Fibroblast of gingiva (primary cell): ENCODE results near the gene SEMA4A.
A peak's percentile ranks its signal among the peaks of the same experiment; 100 is the strongest.
"Not testable (repeated sequence)": the region's sequence is repeated elsewhere in the genome, so short reads cannot be mapped to it uniquely, and the experiment has no call there.

Experiments
- DNase-seq: peaks from one replicate; pipeline ENCODE4 v3.0.0-alpha.2; 2011; ENCODE audit warnings: low read depth

The SEMA4A gene

DNA sequence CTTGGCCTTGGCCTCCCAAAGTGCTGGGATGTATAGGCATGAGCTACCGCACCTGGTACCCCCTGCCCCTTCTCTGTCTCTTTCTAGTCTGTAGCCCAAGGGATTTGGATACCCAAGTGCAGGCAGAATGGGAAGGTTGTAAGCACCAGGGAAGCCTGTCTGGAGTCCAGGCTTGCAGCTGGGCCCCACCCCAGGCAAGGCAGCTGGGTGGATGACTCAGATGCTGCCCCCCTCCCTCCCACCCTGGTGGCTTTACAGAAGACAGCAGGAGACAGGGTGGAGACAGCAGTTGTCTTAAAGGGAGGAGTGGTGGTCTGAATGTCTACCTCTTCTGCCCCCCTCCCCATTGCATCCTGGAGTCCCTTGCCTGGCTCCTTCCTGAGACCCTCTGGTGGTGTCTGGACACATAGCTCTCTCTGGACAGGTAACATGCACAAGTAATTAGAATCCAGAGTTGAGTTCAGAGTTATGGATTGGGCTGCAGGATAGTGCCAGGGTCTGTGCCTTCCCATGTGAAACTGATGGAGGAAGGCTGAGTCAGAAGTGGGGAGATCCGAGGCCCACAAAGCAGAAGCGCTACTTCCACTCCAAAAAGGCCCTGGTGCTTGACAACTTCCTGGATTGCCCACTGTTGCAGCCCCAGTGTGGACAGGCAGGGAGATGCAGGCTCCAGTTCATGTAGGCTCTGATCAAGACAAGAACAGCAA lies 33.7 kb upstream of the SEMA4A start:
- peak; percentile 70 for DNase-seq

DNA sequence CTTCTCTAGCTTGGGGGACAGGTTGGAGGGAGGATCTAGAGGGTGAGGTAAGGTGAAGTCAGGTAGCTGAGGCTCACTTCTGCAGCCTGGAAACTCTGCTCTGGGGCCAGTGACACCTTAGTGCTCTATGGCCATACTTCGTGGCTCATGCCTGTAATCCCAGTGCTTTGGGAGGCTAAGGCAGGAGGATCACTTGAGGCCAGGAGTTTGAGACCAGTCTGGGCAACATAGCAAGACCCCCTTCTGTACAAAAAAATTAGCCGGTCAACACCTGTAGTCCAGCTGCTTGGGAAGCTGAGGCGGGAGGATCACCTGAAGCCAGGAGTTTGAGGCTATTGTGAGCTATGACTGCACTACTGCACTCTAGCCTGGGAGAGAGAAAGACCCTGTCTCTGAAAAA lies 33.1 kb upstream of the SEMA4A start:
- no peak for DNase-seq

DNA sequence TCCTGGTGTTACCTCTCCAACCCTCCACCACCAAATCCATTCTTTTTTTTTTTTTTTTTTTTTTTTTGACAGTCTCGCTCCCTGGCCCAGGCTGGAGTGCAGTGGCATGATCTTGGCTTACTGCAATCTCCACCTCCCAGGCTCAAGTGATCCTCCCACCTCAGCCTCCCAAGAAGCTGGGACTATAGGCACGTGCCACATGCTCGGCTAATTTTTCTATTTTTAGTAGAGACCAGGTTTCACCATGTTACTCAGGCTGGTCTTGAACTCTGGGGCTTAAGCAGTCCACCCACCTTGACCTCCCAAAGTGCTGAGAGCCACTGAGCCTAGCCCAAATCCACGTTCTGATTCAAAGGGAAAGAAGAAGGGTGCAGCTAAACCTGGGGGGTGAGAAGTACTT lies 32.4 kb upstream of the SEMA4A start:
- not testable (repeated sequence) for DNase-seq

DNA sequence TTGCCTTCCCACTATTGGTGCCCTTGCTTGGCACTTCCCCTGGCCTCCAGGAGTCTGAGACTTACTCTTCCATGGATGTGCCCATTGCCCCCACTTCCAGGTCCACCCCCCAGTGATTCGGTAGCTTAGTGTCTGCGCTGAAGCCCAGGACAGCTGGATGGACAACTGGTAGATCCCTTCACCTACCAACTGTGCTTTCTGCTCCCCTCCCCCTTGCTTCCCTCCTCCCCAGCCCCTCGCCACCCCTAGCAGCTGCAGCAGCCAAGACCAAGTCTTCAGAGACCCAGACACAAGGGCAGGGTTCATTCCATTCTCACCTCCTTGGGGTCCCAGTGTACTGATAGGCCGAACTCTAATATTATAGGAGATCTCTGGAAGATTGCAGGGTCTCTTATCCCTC lies 31.9 kb upstream of the SEMA4A start:
- no peak for DNase-seq

DNA sequence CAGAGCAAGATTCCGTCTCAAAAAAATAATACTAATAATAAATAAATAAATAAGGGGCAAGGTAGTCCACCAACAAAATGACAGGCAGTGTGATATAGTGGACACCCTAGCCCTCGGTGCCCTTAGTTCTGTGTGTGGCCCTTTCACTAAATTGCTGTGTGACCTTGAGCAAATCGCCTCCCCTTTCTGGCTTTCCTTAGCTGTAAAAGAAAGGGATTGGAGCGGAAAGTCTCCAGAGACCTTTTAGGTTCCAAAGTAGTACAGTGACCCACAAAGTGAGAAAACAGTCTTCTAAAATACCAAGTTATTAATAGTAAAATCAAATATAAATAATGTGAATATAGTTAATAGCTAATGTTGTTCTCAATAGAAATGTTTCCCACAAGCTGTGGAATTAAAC lies 31.3 kb upstream of the SEMA4A start:
- no peak for DNase-seq

DNA sequence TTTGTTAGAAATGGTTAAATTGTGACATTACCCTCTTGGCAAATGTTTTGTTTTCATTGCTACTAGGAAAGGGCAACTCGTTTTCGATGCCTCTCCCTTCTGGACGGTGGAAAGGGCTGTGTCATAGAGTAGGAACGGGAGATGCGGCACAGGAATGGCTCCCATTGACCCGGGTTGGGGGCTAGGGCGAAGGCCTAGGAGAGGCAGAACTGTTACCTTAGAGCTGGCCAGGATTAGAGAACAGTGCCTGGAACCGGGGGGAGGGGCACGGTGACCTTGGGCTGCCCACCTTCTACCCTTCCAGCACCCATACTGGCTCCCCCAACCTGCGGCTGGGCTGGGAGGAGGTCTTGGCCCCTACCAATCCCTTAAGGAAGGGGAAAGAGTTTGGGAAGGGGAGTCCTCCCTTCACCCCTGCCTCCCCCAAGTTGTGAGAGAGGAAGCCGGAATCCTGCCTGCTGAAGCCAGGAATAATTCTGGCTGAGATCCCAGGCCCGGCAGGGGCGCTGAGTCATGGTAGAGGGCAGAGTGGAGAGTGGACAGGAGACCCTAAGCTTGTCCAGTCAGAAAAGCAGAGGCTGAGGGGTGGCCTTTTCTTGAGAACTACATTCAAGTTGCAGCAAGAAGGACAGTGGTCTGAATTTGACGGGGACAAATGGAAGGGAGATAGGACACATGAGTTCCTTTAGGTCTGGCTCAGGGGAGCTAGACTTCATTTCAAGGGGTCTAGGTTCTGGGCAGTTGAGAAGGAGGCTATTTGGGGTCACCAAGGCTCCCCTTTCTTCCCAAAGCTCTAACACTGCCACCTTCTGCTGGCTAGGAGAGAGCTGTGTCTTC lies 30.6 kb upstream of the SEMA4A start:
- peak; percentile 90 for DNase-seq

DNA sequence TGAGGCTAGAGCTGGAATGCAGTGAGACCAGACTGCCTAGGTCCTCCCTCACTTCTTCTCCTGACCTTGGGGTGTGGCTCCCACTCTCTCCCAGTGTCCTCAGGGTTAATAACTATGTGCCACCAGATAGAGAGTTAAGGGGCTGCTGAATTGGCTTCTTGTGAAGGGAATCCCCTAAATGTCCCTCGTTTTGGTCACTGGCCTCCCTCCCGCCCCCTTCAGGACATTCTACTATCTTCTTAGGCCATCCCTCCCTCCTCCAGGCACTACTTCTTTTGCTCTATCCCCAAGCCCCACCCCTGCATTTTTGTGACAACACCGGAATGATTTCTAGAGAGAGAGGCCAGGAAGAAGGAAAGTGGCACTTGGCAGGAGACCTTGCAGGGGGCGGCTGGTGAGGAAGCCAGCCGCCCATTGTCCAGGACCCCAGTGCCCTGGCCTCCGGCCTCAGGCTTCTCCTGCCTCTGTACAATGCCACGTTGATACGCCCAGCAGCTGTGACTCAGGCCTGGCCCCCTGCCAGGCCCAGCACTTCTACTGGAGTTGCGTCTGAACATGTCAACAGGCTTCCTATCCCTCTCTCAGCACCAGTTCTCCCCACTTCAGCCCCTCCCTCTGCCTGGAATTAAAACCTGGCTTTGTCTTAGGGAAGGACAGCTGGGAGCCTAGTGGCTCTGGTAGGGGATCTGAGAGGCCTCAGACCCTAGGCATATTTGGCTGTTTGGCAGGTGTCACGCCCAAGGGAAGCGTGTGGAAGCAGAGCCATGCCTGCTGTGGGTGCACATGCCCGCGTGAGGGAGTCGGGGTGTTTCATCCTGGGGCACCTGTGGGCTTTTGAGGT lies 29.8 kb upstream of the SEMA4A start:
- DNase-seq = peak; percentile 97

DNA sequence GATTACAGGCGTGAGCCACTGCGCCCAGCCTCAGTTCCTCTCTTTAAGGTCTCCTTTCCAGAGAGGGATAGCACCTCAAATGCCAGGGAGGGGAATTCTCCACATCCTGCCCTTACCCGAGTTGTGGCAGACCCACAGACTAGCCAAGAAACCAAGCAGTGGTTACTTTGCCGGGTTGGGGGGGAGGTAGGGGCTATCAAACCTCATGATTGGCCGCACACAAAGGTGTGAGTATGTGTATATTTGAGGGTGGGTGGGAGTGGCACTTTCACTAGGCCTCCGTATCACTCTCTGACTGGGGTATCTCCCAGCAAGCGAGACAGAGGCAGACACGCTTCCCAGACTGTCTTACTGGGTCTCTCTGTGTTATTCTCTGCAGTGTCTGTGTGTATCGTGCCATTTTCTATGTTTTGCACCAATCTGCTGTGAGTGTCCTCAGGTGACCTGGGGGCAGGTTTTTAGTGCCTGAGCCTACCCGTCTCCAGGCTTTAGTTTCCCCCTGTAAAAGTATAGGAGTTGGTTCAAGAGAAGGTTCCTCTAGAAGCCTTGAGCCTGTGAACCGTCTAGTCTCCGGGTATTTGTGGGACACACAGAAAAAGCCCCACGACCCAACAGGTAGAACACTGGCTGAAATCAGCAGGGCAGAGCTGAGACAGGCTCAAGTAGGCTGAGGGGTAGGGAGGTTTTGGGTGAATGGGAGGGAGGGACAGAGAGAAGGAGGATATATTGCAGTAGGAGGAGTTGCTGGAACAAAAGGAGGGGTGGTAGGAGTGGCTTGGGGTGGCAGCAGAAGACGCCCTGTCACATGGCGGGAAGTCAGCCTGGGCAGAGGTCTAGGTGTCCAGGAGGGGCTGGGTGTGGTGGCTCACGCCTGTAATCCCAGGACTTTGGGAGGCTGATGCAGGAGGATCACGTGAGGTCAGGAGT lies 28.6 kb upstream of the SEMA4A start:
- peak; percentile 83 for DNase-seq

DNA sequence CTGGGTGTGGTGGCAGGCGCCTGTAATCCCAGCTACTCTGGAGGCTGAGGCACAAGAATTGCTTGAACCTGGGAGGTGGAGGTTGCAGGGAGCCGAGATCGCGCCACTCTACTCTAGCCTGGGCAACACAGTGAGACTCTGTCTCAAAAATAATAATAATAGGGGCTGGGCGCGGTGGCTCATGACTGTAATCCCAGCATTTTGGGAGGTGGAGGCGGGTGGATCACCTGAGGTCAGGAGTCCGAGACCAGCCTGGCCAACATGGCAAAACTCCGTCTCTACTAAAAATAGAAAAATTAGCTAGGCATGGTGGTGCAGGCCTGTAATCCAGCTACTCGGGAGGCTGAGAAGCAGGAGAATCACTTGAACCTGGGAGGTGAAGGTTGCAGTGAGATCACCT lies 27.8 kb upstream of the SEMA4A start:
- not testable (repeated sequence) for DNase-seq

DNA sequence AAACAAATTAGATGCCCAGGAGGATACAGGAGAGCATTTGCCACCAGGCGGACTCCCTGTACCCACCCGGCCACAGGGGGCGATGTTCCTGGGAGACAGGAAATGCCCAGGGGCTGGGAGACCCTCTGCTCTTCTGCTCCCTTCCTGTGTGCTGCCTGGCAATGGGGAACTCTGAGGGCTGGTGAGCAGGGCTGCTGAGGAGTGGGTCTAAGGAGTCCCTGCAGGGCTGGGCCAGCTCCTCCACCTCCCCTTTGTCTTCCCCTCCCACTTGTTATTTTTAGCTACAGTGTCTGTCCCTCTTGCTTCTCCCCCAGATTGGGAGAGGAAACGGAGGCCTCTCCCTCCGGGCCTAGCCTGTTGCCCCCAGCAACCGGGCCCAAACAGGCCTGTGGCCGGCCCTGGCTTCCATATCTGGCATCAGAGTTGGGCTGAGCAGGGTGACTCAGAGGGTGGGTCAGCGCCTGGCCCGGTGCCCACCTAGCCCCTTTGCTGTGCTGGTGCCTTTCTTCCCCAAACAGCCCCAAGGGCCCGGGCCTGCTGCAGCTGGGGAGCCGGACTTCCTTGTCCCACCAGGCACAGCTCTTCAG lies 27.2 kb upstream of the SEMA4A start:
- peak; percentile 95 for DNase-seq

DNA sequence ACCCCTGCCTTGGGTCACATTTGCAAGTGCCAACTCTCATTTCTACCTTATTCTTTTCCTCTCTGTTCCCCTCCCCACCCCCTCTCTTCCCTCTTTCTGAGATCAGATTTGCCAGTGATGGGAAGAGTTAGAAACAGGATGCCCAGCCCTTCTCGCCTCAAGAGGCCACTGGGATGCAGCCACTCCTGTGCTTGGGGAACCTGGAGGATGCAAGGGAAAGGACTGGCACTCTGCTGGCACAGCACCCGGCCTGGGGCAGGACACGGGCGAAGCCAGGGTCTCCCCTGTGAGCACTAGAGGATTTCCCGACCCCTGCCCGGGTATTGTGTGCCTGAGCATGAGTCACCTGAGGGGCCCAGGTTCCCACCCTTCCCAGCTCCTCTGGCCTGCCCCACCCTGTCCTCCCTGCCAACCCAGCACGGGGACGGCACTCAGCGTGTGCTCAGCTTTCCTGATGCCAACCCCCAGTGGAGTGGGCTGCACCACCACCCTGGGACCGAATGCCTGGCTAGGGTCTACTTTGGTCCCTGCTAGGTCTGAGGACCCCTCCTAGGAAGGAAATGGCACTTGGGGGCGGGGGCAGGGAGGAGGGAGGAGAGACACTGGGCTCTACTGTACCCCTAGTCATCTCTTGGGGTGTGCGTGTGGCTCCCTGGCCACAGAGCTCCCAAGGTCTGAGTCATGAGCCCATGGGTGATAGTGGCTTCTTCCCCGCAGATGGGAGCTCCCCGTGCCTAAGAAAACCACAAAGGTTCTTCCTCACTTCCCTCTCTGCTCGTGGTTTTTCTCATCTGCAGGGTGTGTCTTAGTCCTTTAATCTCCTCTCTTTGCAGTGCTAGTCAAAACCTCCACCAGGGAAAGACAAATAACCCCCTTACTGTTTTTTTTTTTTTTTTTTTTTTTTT lies 26.5 kb upstream of the SEMA4A start:
- peak; percentile 82 for DNase-seq

DNA sequence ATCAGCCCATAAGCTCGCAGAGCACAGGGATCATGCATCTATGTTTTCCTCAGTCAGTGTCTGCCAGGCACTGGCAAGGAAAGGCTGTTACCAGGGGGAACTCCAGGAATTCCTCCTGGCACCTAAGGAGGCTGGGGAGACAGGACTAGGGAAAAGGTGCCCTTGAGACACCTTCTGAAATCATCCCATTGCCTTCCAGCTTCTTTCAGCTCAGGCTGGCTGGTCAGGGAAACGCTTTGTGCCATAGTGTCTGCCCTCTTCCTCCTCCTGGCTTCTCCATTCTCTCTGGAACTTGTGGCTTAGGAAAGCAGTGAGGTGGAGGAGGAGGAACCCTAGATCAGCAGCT lies 25.1 kb upstream of the SEMA4A start:
- no peak for DNase-seq

DNA sequence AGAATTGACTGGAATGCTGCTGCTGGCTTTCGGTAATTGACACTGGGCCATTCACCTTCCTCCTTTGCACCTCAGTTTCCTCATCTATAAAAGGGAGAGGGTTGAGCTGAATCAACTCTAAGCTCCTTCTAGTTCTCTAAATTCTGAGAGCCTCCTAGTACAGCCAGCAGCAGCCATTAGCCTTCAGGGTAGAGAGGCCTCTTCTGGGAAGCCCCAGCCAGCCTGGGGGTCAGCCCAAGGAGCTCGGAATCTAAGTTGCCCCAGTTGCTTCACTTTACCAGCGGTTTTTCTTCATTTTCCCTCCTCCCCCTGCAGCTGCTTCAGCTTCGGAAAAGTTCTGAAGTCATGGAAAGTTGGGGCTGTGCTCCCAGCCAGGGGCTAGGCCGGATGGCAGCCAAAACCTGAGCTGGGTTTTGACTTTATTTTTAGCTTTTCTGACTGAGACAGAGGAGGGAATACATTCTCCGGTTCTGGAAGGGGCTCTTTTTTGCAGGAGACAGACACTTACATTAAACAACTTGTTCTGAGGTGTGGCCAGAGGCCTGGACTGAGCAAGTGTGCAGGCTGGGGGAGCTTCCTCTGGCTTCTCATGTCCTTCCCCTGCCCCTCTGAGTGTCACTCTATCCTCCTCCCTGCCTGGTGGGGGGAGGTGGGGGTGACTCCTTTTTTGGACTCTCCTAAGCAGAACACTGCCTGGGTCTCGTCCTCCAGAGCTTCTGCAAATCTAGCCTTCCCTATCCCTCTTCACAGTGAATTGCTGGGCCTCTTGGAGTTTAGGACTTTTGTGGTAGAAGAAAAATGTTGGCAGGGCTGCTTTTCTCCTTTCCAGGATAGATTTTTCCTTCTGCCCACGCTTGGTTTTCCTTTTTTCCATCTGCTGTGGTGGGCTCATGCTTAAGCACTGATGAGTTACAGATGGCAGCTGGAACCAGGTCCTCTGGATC lies 24.5 kb upstream of the SEMA4A start:
- DNase-seq = peak; percentile 90

DNA sequence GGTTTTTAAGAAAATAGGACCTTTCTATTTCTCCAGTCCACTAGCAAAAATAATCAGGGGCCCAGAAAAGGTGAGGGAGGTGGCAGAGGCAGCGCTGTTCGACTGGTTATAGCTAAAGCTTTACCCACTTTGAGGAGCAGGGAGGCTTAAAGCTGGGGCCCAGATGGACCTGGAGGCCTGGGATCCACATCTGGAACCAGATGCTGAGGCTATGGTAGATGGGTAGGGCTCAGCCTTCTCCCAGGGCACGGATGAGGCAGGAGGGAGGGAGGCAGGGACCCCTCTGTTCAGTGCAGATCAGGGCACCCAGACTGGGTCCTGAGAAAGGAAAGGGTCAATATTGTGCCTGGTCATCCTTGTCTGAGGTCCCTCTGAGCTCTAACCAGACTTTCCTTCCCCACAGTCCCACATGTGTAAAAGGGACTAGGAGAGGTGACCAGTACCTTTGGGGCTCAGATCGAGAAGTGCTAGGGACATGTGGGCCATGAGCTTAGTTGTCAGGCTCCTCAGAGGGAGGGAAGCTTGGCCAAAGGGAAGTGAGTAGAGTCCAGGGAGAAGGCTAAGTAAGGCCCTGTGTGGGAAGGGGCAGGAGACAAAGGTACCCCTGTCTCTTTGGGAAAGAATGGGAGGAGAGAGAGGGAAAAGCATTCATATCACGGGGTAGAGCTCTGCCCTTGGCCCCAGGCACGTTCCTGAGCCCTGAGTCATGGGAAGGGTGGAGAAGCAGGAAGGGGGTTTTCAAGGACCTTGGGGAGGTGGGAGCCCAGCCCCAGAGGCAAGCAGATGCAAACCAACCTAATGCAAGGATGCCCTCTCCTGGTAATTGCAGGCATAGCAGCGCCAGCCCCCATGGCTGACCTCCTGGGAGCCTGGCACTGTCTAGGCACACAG lies 23.5 kb upstream of the SEMA4A start:
- peak; percentile 95 for DNase-seq

DNA sequence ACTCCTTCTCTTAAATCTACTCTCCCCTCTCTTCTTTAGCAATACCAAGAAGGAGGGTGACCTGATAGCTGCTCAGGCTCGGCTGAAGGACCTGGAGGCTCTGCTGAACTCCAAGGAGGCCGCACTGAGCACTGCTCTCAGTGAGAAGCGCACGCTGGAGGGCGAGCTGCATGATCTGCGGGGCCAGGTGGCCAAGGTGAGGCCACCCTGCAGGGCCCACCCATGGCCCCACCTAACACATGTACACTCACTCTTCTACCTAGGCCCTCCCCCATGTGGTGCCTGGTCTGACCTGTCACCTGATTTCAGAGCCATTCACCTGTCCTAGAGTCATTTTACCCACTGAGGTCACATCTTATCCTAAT lies 22.8 kb upstream of the SEMA4A start:
- no peak for DNase-seq

DNA sequence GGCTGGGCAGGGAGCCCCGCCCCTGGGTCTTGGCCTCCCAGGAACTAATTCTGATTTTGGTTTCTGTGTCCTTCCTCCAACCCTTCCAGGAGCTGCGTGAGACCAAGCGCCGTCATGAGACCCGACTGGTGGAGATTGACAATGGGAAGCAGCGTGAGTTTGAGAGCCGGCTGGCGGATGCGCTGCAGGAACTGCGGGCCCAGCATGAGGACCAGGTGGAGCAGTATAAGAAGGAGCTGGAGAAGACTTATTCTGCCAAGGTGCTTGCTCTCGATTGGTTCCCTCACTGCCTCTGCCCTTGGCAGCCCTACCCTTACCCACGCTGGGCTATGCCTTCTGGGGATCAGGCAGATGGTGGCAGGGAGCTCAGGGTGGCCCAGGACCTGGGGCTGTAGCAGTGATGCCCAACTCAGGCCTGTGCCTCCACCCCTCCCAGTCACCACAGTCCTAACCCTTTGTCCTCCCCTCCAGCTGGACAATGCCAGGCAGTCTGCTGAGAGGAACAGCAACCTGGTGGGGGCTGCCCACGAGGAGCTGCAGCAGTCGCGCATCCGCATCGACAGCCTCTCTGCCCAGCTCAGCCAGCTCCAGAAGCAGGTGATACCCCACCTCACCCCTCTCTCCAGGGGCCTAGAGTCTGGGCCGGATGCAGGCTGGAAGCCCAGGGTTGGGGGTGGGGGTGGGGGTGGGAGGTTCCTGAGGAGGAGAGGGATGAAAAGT lies 18.5 kb upstream of the SEMA4A start:
- no peak for DNase-seq
